HepG2 (cell line): ENCODE measurements around the gene RABGEF1. TPM values are rescaled to one million over a fixed set of nuclear protein-coding genes. Genes with fewer than 3 reads are reported as not detected.

Experiments
- CAMTA2 ChIP-seq: sonication (generic); formaldehyde crosslinking; IDR thresholded peaks from 2 replicates; pipeline ENCODE4 v1.4.0; 2020; ENCODE audit warnings: mild to moderate bottlenecking, missing genetic modification reagents, borderline replicate concordance
- CREB3 ChIP-seq: sonication (generic); formaldehyde crosslinking; IDR thresholded peaks from 2 replicates; pipeline ENCODE4 v1.5.0; 2020; ENCODE audit warnings: missing genetic modification reagents
- DBP ChIP-seq: sonication (generic); formaldehyde crosslinking; IDR thresholded peaks from 2 replicates; pipeline ENCODE4 v1.4.0; 2020; ENCODE audit warnings: missing genetic modification reagents; ENCODE audit errors: not compliant biosample characterization
- E2F2 ChIP-seq: sonication (generic); formaldehyde crosslinking; IDR thresholded peaks from 2 replicates; pipeline ENCODE4 v1.4.0; 2020; ENCODE audit warnings: missing genetic modification reagents, borderline replicate concordance
- E2F5 ChIP-seq: sonication (generic); formaldehyde crosslinking; conservative IDR thresholded peaks from 2 replicates; pipeline ENCODE4 v1.4.0; 2020; ENCODE audit warnings: missing genetic modification reagents
- FOXA3 ChIP-seq: IDR thresholded peaks from 2 replicates; pipeline ENCODE4 v1.6.1; 2016; ENCODE audit warnings: missing genetic modification reagents, missing compliant biosample characterization
- GFI1 ChIP-seq: sonication (generic); formaldehyde crosslinking; IDR thresholded peaks from 2 replicates; pipeline ENCODE4 v1.5.0; 2020; ENCODE audit warnings: missing genetic modification reagents, mild to moderate bottlenecking, borderline replicate concordance
- HOXA9 ChIP-seq: sonication (generic); formaldehyde crosslinking; IDR thresholded peaks from 2 replicates; pipeline ENCODE4 v1.8.1; 2022; ENCODE audit warnings: missing genetic modification reagents, mild to moderate bottlenecking, moderate library complexity, borderline replicate concordance
- JARID2 ChIP-seq: sonication (generic); formaldehyde crosslinking; IDR thresholded peaks from 2 replicates; pipeline ENCODE4 v1.8.1; 2023; ENCODE audit warnings: missing genetic modification reagents, inconsistent platforms; ENCODE audit not compliant: insufficient replicate concordance
- MIXL1 ChIP-seq: IDR thresholded peaks from 2 replicates; pipeline ENCODE4 v1.6.1; 2016
- RARG ChIP-seq: sonication (generic); formaldehyde crosslinking; IDR thresholded peaks from 2 replicates; pipeline ENCODE4 v1.4.0; 2020; ENCODE audit warnings: low read depth, mild to moderate bottlenecking, missing genetic modification reagents
- RCOR2 ChIP-seq: IDR thresholded peaks from 2 replicates; pipeline ENCODE4 v1.6.1; 2016; ENCODE audit warnings: missing biosample characterization, missing genetic modification reagents
- RFXAP ChIP-seq: sonication (generic); formaldehyde crosslinking; IDR thresholded peaks from 2 replicates; pipeline ENCODE4 v1.4.0; 2020; ENCODE audit warnings: missing genetic modification reagents, borderline replicate concordance
- SRF ChIP-seq: IDR thresholded peaks from 2 replicates; pipeline ENCODE4 v1.6.1; 2011; ENCODE audit warnings: mild to moderate bottlenecking, low read depth, low read length, moderate library complexity
- ZNF160 ChIP-seq: sonication (generic); formaldehyde crosslinking; IDR thresholded peaks from 2 replicates; pipeline ENCODE4 v1.8.0; 2022; ENCODE audit warnings: mild to moderate bottlenecking, inconsistent platforms, missing genetic modification reagents
- ZNF329 ChIP-seq: sonication (generic); formaldehyde crosslinking; IDR thresholded peaks from 2 replicates; pipeline ENCODE4 v1.9.0; 2021; ENCODE audit warnings: low read depth, mild to moderate bottlenecking, missing genetic modification reagents
- ZNF496 ChIP-seq: sonication (generic); formaldehyde crosslinking; IDR thresholded peaks from 2 replicates; pipeline ENCODE4 v1.8.1; 2023; ENCODE audit warnings: mild to moderate bottlenecking, moderate library complexity, missing genetic modification reagents; ENCODE audit not compliant: insufficient replicate concordance
- ZNF543 ChIP-seq: sonication (generic); formaldehyde crosslinking; IDR thresholded peaks from 2 replicates; pipeline ENCODE4 v1.4.0; 2020; ENCODE audit warnings: mild to moderate bottlenecking, missing genetic modification reagents
- ZNF768 ChIP-seq: sonication (generic); formaldehyde crosslinking; IDR thresholded peaks from 2 replicates; pipeline ENCODE4 v1.4.0; 2020; ENCODE audit warnings: missing genetic modification reagents
- polyA plus RNA-seq, 8 experiments: library from polyadenylated mRNA; depleted of rRNA in 3 of 8; stranded (reverse) in 7 of 8; unstranded in 1 of 8; fragments of >200 nt; fragmentation: Illumina TruSeq in 4 of 8; extraction: Trizol in 4 of 8; gene quantifications; 2 replicates each; pipeline versions ENCODE4 v1.2.1 to v1.2.3, GENCODE V29; 2011 to 2016; ENCODE audit warnings: low read depth in 4 of 8, missing spikeins in 1 of 8, mixed read lengths in 1 of 8; ENCODE audit not compliant: insufficient read depth in 1 of 8
- total RNA-seq, 5 experiments: library from RNA; depleted of rRNA; stranded (reverse); fragments of >200 nt; fragmentation: Illumina TruSeq; extraction: Trizol; gene quantifications; 2 replicates each; pipeline ENCODE4 v1.2.3, GENCODE V29; 2016; ENCODE audit warnings: low read depth in 1 of 5

RABGEF1 gene
- total and polyA plus RNA-seq, 2 of the 13 experiments (the other 11 are each of a cell fraction or from before 2014, with no cell fraction given), result 22.7 to 35.3 TPM

- no peak for TF ChIP-seq E2F5 (CRISPR knock-in tag)
- peak; percentile 53; the same call in 1 of the 2 replicates for TF ChIP-seq SRF
- no peak for TF ChIP-seq HOXA9
- no peak; the same call in 1 of the 2 replicates for TF ChIP-seq CAMTA2
- no peak for TF ChIP-seq RARG (CRISPR knock-in tag)
- peak; percentile 78 for TF ChIP-seq FOXA3 (CRISPR knock-in tag)
- TF ChIP-seq RCOR2, result 0 out of 2 replicates have a peak, but pooled peaks have one; percentile 16
- TF ChIP-seq ZNF329 (CRISPR knock-in tag), result no peak
- TF ChIP-seq CREB3, result 0 out of 2 replicates have a peak, but pooled peaks have one; percentile 11
- TF ChIP-seq ZNF543, result no peak
- no peak for TF ChIP-seq MIXL1 (CRISPR knock-in tag)
- TF ChIP-seq ZNF160, result peak; percentile 76; the same call in 1 of the 2 replicates
- peak; percentile 71; the same call in 1 of the 2 replicates for TF ChIP-seq RFXAP (CRISPR knock-in tag)
- TF ChIP-seq E2F2, result 0 out of 2 replicates have a peak, but pooled peaks have one; percentile 80
- peak; percentile 62 for TF ChIP-seq ZNF768 (CRISPR knock-in tag)
- no peak for TF ChIP-seq ZNF496 (CRISPR knock-in tag)
- TF ChIP-seq JARID2 (CRISPR knock-in tag), result peak; percentile 64
- no peak for TF ChIP-seq DBP (CRISPR knock-in tag)
- no peak; the same call in 1 of the 2 replicates for TF ChIP-seq GFI1
- TF ChIP-seq, all 625 proteins: peak for 293
Measured at GRCh38 chr7:66844552-66845378, 104.2 kb downstream of the RABGEF1 start (continued).
